GM23338 (cell line): ENCODE results near the gene PPP2R3B.

Source experiments
- CTCF ChIP-seq, 2 experiments: fragments of 200-600 bp in 1 of 2; sonication (generic) in 1 of 2; conservative IDR thresholded peaks; 2 replicates each; pipeline versions ENCODE4 v1.5.1 to v1.6.1; 2016 to 2017; ENCODE audit warnings: antibody characterized with exemption in 2 of 2, low read depth in 2 of 2, mild to moderate bottlenecking in 2 of 2, moderate library complexity in 1 of 2
- EZH2 ChIP-seq: fragments of 200-600 bp; sonication (generic); IDR thresholded peaks from one replicate; pipeline ENCODE4 v1.8.0; 2017; ENCODE audit warnings: antibody characterized with exemption, mild to moderate bottlenecking, low read depth; ENCODE audit not compliant: unreplicated experiment
- EZH2phosphoT487 ChIP-seq: fragments of 200-600 bp; sonication (generic); IDR thresholded peaks from one replicate; pipeline ENCODE4 v1.8.1; 2018; ENCODE audit warnings: antibody characterized with exemption; ENCODE audit not compliant: unreplicated experiment
- ZNF114 ChIP-seq: fragments of 250-450 bp; sonication (Bioruptor Pico); IDR thresholded peaks from 2 replicates; pipeline ENCODE4 v1.5.0; 2020; ENCODE audit warnings: mild to moderate bottlenecking, moderate library complexity

- TF ChIP-seq CTCF (conservative IDR thresholded peaks at IDR 0.05; ENCODE audit: low read depth in 2 of 2) (no peak), EZH2 (no peak), EZH2phosphoT487 (no peak), ZNF114 (CRISPR knock-in tag) (no peak)
These were observed 46.6 kb downstream of the PPP2R3B start for GRCh38 chrX:340121-340520.
